ENCODE measurements around the gene LDLRAD4.

LDLRAD4 gene

GRCh38 chr18:13289481-13290205 is 71.1 kb downstream of the LDLRAD4 start:
- no peak for DNase-seq

- DNase-seq, result peak; percentile 37 to 47
These were observed 72.3 kb downstream of the LDLRAD4 start for GRCh38 chr18:13290856-13291271.

GRCh38 chr18:13291299-13291698 is 72.7 kb downstream of the LDLRAD4 start:
- DNase-seq, result no peak

GRCh38 chr18:13291745-13292447 is 73.3 kb downstream of the LDLRAD4 start:
- DNase-seq, result no peak

GRCh38 chr18:13292736-13293135 is 74.2 kb downstream of the LDLRAD4 start:
- DNase-seq, result no peak

GRCh38 chr18:13294309-13294708 is 75.7 kb downstream of the LDLRAD4 start:
- DNase-seq, result no peak

GRCh38 chr18:13295894-13296293 is 77.3 kb downstream of the LDLRAD4 start:
- DNase-seq, result no peak

GRCh38 chr18:13296867-13297574 is 78.5 kb downstream of the LDLRAD4 start:
- no peak for DNase-seq

GRCh38 chr18:13298262-13298661 is 79.7 kb downstream of the LDLRAD4 start:
- no peak for DNase-seq

- no peak for DNase-seq
These were observed 81.5 kb downstream of the LDLRAD4 start for GRCh38 chr18:13300029-13300428.

GRCh38 chr18:13300796-13301195 is 82.2 kb downstream of the LDLRAD4 start:
- DNase-seq, result no peak

GRCh38 chr18:13302040-13302439 is 83.5 kb downstream of the LDLRAD4 start:
- no peak for DNase-seq

GRCh38 chr18:13302457-13303225 is 84.1 kb downstream of the LDLRAD4 start:
- no peak for DNase-seq

GRCh38 chr18:13303756-13304364 is 85.3 kb downstream of the LDLRAD4 start:
- no peak for DNase-seq

- no peak for DNase-seq
These were observed 86.7 kb downstream of the LDLRAD4 start for GRCh38 chr18:13305301-13305700.

GRCh38 chr18:13306583-13306982 is 88.0 kb downstream of the LDLRAD4 start:
- DNase-seq, result no peak

- DNase-seq, result peak in 1 of 2 donors; percentile 9
These were observed 89.8 kb downstream of the LDLRAD4 start for GRCh38 chr18:13308369-13308768.

GRCh38 chr18:13309031-13309747 is 90.6 kb downstream of the LDLRAD4 start:
- DNase-seq, result peak in 1 of 2 donors; percentile 5

- peak in 1 of 2 donors; percentile 7 for DNase-seq
These were observed 91.4 kb downstream of the LDLRAD4 start for GRCh38 chr18:13309748-13310670.

- no peak for DNase-seq
These were observed 92.6 kb downstream of the LDLRAD4 start for GRCh38 chr18:13311193-13311592.

GRCh38 chr18:13312515-13312914 is 94.0 kb downstream of the LDLRAD4 start:
- no peak for DNase-seq
